ENCODE measurements around the gene STMN3. TPM values are rescaled to one million over a fixed set of nuclear protein-coding genes. Genes with fewer than 3 reads are reported as not detected.

STMN3 gene
- total and polyA plus RNA-seq, 7 donors = 1.8 to 25.2 (median 19.9) TPM

DNA sequence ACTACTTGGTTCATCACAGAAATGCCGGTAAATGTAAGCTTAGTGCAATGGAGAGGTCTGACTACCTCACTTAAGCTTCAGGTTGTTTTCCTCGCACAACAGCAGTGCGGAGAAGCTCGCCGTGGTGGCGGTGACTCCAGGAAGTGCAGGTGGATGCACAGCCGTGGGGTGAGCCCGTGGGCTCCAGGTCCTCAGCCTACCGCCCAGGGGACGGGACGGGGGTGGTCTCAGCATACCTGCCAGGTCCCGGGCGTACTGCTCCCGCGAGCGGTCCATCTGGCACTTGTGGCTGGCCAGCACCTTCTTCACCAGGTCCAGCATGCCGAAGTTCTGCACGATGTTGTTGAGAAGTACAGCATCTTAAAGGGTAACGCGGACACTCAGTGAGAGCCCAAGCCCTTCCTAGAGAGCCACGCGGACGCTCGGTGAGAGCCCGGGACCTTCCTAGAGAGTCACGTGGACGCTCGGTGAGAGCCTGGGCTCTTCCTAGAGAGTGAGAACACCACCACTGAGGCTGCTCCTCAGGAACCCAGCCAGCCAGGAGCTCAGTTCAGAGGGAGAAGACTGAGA, 61.4 kb downstream of the STMN3 start:
- H3K4me1 ChIP-seq = peaks cover 0 to 6% (median 0%) of the 10 kb centered on the region in 4 donors
- 96 to 97% methylated on average over 28 of the region's 28 CpGs for WGBS, 2 donors
- intact Hi-C loops (cut with DNase I) = no loop called here
- no peak for DNase-seq
- H3K27ac ChIP-seq = no peak overlapping the region
- no peaks in the 10 kb centered on the region for H3K9me3 ChIP-seq
- H3K4me3 ChIP-seq = no peak overlapping the region
- H3K27me3 ChIP-seq = no peaks in the 10 kb centered on the region
- no peak for TF ChIP-seq EP300 (IDR thresholded peaks at IDR 0.05)
- no peak for TF ChIP-seq POLR2A (IDR thresholded peaks at IDR 0.05)
- no peak for TF ChIP-seq POLR2AphosphoS5 (IDR thresholded peaks at IDR 0.05)
- no peak for TF ChIP-seq CTCF (IDR thresholded peaks at IDR 0.05)
- H3K36me3 ChIP-seq = peaks cover 26 to 77% (median 37%) of the 10 kb centered on the region in 4 donors

DNA sequence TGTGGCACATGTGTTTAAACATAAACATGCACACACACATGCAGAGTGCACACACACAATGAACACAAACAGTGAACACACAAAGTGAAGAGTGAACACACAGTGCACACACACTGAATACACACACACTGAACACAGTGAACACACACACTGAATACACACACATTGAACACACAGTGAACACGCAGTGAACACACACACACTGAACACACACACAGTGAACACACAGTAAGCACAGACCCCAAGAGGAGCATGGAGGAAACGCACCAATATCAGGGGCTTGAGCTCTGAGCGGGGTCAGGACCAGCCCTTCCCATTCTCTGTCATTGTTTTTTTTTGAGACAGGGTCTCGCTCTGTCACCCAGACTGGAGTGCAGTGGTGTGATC, 62.1 kb downstream of the STMN3 start:
- H3K4me1 ChIP-seq = peaks cover 0 to 6% (median 0%) of the 10 kb centered on the region in 4 donors
- H3K9me3 ChIP-seq = no peaks in the 10 kb centered on the region
- no peak overlapping the region for H3K4me3 ChIP-seq
- 95% methylated on average over 4 of the region's 4 CpGs for WGBS, 2 donors
- H3K27me3 ChIP-seq = no peaks in the 10 kb centered on the region
- H3K27ac ChIP-seq = no peak overlapping the region
- DNase-seq = no peak
- TF ChIP-seq POLR2A (IDR thresholded peaks at IDR 0.05) (no peak), CTCF (IDR thresholded peaks at IDR 0.05) (no peak), EP300 (IDR thresholded peaks at IDR 0.05) (no peak), POLR2AphosphoS5 (IDR thresholded peaks at IDR 0.05) (no peak)
- H3K36me3 ChIP-seq = peaks cover 26 to 77% (median 37%) of the 10 kb centered on the region in 4 donors
- intact Hi-C loops (cut with DNase I) = no loop called here

GRCh38 chr20:63590218-63591146, 62.7 kb downstream of the STMN3 start:
- WGBS, 2 donors = 93 to 95% methylated on average over 52 of the region's 52 CpGs
- H3K9me3 ChIP-seq = no peaks in the 10 kb centered on the region
- intact Hi-C loops (cut with DNase I) = no loop called here
- H3K4me3 ChIP-seq = no peak overlapping the region
- H3K36me3 ChIP-seq = peaks cover 26 to 72% (median 34%) of the 10 kb centered on the region in 4 donors
- H3K27ac ChIP-seq = no peak overlapping the region
- no peak for DNase-seq
- TF ChIP-seq POLR2A (IDR thresholded peaks at IDR 0.05) (no peak), CTCF (IDR thresholded peaks at IDR 0.05) (no peak), POLR2AphosphoS5 (IDR thresholded peaks at IDR 0.05) (no peak), EP300 (IDR thresholded peaks at IDR 0.05) (no peak)
- peaks cover 0 to 6% (median 0%) of the 10 kb centered on the region in 4 donors for H3K4me1 ChIP-seq
- no peaks in the 10 kb centered on the region for H3K27me3 ChIP-seq

Small RNAs within 50 kb of the gene (small RNA-seq; reads per million reads assigned to genes)
- 0 reads per million in 3 donors for gene TNFRSF6B

Other genes with a start within 250 kb of the STMN3 start
- 1 to 10 TPM in 2 of 4 donors, under 1 TPM in 1, not detected in 1; 0.95 to 4.2 (median 1.4) TPM for gene KCNQ2, start 180.8 kb downstream of the STMN3 start, total RNA-seq
- gene KCNQ2, start 180.8 kb downstream of the STMN3 start, polyA plus RNA-seq = under 1 TPM in 1 of 3 donors, not detected in 2; 0.83 TPM
- gene EEF1A2, start 154.3 kb downstream of the STMN3 start, total RNA-seq = 10 to 100 TPM in 2 of 4 donors, 1 to 10 TPM in 2; 4.6 to 14.3 (median 11.0) TPM
- gene EEF1A2, start 154.3 kb downstream of the STMN3 start, polyA plus RNA-seq = 1 to 10 TPM; 2.8 to 7.8 (median 4.2) TPM
- 100 to 1,000 TPM in 3 of 4 donors, 10 to 100 TPM in 1; 82.8 to 244 (median 146) TPM for gene PPDPF, start 132.7 kb downstream of the STMN3 start, total RNA-seq
- 1,000 to 10,000 TPM in 2 of 3 donors, 100 to 1,000 TPM in 1; 658 to 1,688 (median 1,153) TPM for gene PPDPF, start 132.7 kb downstream of the STMN3 start, polyA plus RNA-seq
- gene PTK6, start 116.0 kb downstream of the STMN3 start, total RNA-seq = under 1 TPM in 2 of 4 donors, not detected in 2; 0.28 to 0.36 TPM
- gene PTK6, start 116.0 kb downstream of the STMN3 start, polyA plus RNA-seq = 10 to 100 TPM; 59.5 to 80.7 (median 73.3) TPM
- gene SRMS, start 105.7 kb downstream of the STMN3 start, total RNA-seq = not detected
- gene SRMS, start 105.7 kb downstream of the STMN3 start, polyA plus RNA-seq = 1 to 10 TPM in 1 of 3 donors, under 1 TPM in 1, not detected in 1; 0.19 to 2.4 TPM
- gene FNDC11, start 99.3 kb downstream of the STMN3 start, total RNA-seq = under 1 TPM; 0.16 to 0.55 (median 0.45) TPM
- under 1 TPM in 2 of 3 donors, not detected in 1; under 0.01 to 0.47 TPM for gene FNDC11, start 99.3 kb downstream of the STMN3 start, polyA plus RNA-seq
- 10 to 100 TPM in 3 of 4 donors, 1 to 10 TPM in 1; 9.5 to 48.1 (median 15.4) TPM for gene HELZ2, start 79.2 kb downstream of the STMN3 start, total RNA-seq
- 10 to 100 TPM in 1 of 3 donors, 1 to 10 TPM in 2; 1.2 to 38.4 (median 3.5) TPM for gene HELZ2, start 79.2 kb downstream of the STMN3 start, polyA plus RNA-seq
- gene GMEB2, start 26.3 kb downstream of the STMN3 start, total RNA-seq = 1 to 10 TPM; 6.2 to 8.2 (median 8.0) TPM
- 10 to 100 TPM in 1 of 3 donors, 1 to 10 TPM in 2; 6.0 to 15.1 (median 7.4) TPM for gene GMEB2, start 26.3 kb downstream of the STMN3 start, polyA plus RNA-seq
- 10 to 100 TPM; 19.6 to 44.3 (median 31.4) TPM for gene RTEL1, start 4.9 kb upstream of the STMN3 start, total RNA-seq
- 10 to 100 TPM in 1 of 3 donors, 1 to 10 TPM in 2; 3.6 to 22.4 (median 9.0) TPM for gene RTEL1, start 4.9 kb upstream of the STMN3 start, polyA plus RNA-seq
- 10 to 100 TPM in 1 of 4 donors, 1 to 10 TPM in 3; 1.8 to 45.5 (median 4.2) TPM for gene TNFRSF6B, start 43.2 kb upstream of the STMN3 start, total RNA-seq
- gene TNFRSF6B, start 43.2 kb upstream of the STMN3 start, polyA plus RNA-seq = 100 to 1,000 TPM in 1 of 3 donors, 1 to 10 TPM in 2; 1.2 to 186 (median 4.8) TPM
- 10 to 100 TPM; 26.8 to 38.7 (median 28.8) TPM for gene ARFRP1, start 54.6 kb upstream of the STMN3 start, total RNA-seq
- 10 to 100 TPM; 39.1 to 70.2 (median 45.6) TPM for gene ARFRP1, start 54.6 kb upstream of the STMN3 start, polyA plus RNA-seq
- gene ZGPAT, start 54.6 kb upstream of the STMN3 start, total RNA-seq = 10 to 100 TPM; 18.5 to 22.5 (median 19.6) TPM
- 10 to 100 TPM; 24.0 to 44.9 (median 30.5) TPM for gene ZGPAT, start 54.6 kb upstream of the STMN3 start, polyA plus RNA-seq
- 1 to 10 TPM; 4.6 to 7.8 (median 6.4) TPM for gene LIME1, start 83.2 kb upstream of the STMN3 start, total RNA-seq
- gene LIME1, start 83.2 kb upstream of the STMN3 start, polyA plus RNA-seq = 10 to 100 TPM in 1 of 3 donors, 1 to 10 TPM in 1, not detected in 1; 4.8 to 35.3 TPM
- gene SLC2A4RG, start 86.4 kb upstream of the STMN3 start, total RNA-seq = 10 to 100 TPM; 25.2 to 78.2 (median 54.5) TPM
- 10 to 100 TPM; 19.7 to 33.0 (median 33.0) TPM for gene SLC2A4RG, start 86.4 kb upstream of the STMN3 start, polyA plus RNA-seq
- 1 to 10 TPM; 3.4 to 5.3 (median 4.3) TPM for gene ZBTB46, start 177.8 kb upstream of the STMN3 start, total RNA-seq
- gene ZBTB46, start 177.8 kb upstream of the STMN3 start, polyA plus RNA-seq = 1 to 10 TPM in 1 of 3 donors, under 1 TPM in 2; 0.23 to 3.6 (median 0.60) TPM
- not detected for gene ABHD16B, start 208.1 kb upstream of the STMN3 start, total RNA-seq
- under 1 TPM in 1 of 3 donors, not detected in 2; 0.44 TPM for gene ABHD16B, start 208.1 kb upstream of the STMN3 start, polyA plus RNA-seq
- gene TPD52L2, start 211.8 kb upstream of the STMN3 start, total RNA-seq = 100 to 1,000 TPM in 3 of 4 donors, 10 to 100 TPM in 1; 84.7 to 109 (median 104) TPM
- gene TPD52L2, start 211.8 kb upstream of the STMN3 start, polyA plus RNA-seq = 10 to 100 TPM; 71.7 to 84.2 (median 74.5) TPM
- gene DNAJC5, start 241.7 kb upstream of the STMN3 start, total RNA-seq = 10 to 100 TPM; 25.0 to 36.4 (median 31.2) TPM
- 10 to 100 TPM; 21.6 to 62.8 (median 41.6) TPM for gene DNAJC5, start 241.7 kb upstream of the STMN3 start, polyA plus RNA-seq

Data from sigmoid colon (tissue), 7 donors.